Measurements from ENCODE around the gene ARHGEF12. TPM values are rescaled to one million over a fixed set of nuclear protein-coding genes. Genes with fewer than 3 reads are reported as not detected.

The ARHGEF12 gene
- total RNA-seq, 1 experiment from 2014 or later: 132 TPM

DNA sequence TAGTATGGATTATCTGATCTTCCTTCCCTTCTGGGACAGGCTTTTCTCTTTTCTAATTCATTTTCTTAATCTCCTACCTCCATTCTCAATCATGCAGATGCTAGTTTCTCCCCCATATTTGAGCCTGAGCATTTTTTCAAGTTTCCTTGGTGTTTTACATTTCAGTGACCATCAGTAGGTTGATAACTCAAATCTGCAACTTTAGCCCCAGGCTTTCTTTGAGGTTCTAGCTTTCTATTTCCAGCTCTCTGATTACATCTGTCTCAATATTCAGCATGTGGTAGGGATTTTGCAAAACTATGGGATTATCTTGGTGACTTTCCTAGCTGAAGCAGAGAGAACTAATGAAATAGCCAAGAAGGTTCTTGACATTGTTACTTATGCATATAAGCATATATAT, 67.8 kb downstream of the ARHGEF12 start:
- peak; percentile 28 for DNase-seq (ENCODE audit: low spot score)
- H3K27me3 ChIP-seq (replicated peaks; ENCODE audit: insufficient read depth, low read depth, low read length, poor library complexity): no peaks in the 10 kb centered on the region
- CTCF ChIA-PET: no interaction called here
- H3K4me3 ChIP-seq (ENCODE audit: low read depth, low read length, poor library complexity, severe bottlenecking): peak overlapping the region; percentile 20
- peak overlapping the region; percentile 63 for H3K27ac ChIP-seq (ENCODE audit: low read depth, low read length, poor library complexity, severe bottlenecking)
- no peaks in the 10 kb centered on the region for H3K9me3 ChIP-seq (ENCODE audit: low read depth, low read length, poor library complexity, severe bottlenecking)
- TF ChIP-seq, protein P1, sequence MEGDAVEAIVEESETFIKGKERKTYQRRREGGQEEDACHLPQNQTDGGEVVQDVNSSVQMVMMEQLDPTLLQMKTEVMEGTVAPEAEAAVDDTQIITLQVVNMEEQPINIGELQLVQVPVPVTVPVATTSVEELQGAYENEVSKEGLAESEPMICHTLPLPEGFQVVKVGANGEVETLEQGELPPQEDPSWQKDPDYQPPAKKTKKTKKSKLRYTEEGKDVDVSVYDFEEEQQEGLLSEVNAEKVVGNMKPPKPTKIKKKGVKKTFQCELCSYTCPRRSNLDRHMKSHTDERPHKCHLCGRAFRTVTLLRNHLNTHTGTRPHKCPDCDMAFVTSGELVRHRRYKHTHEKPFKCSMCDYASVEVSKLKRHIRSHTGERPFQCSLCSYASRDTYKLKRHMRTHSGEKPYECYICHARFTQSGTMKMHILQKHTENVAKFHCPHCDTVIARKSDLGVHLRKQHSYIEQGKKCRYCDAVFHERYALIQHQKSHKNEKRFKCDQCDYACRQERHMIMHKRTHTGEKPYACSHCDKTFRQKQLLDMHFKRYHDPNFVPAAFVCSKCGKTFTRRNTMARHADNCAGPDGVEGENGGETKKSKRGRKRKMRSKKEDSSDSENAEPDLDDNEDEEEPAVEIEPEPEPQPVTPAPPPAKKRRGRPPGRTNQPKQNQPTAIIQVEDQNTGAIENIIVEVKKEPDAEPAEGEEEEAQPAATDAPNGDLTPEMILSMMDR (conservative IDR thresholded peaks at IDR 0.05; ENCODE audit: low read depth, low read length): no peak
- no peak for TF ChIP-seq EZH2 (IDR thresholded peaks at IDR 0.05; ENCODE audit: borderline replicate concordance, low read depth, low read length, poor library complexity, severe bottlenecking)
- POLR2A ChIA-PET (ENCODE audit: low non-redundant PET): no interaction called here
- H3K36me3 ChIP-seq (ENCODE audit: insufficient read depth, low read length, poor library complexity, severe bottlenecking): peaks cover 5% of the 10 kb centered on the region
- H3K4me1 ChIP-seq (ENCODE audit: insufficient read depth, low read length, poor library complexity, severe bottlenecking): peaks cover 55% of the 10 kb centered on the region
- intact Hi-C loops (cut with micrococcal nuclease; ENCODE audit: unreplicated experiment): loop anchor here (5.0 kb wide), 1 partner anchor 67 kb away; the partner anchor contains the start of gene ARHGEF12
- no TSS peak for BruUV-seq (replicated peaks)

GRCh38 chr11:120404495-120404894, 68.3 kb downstream of the ARHGEF12 start:
- DNase-seq (ENCODE audit: low spot score): peak; percentile 78
- H3K4me1 ChIP-seq (ENCODE audit: insufficient read depth, low read length, poor library complexity, severe bottlenecking): peaks cover 52% of the 10 kb centered on the region
- peak overlapping the region; percentile 20 for H3K4me3 ChIP-seq (ENCODE audit: low read depth, low read length, poor library complexity, severe bottlenecking)
- no TSS peak for BruUV-seq (replicated peaks)
- peak overlapping the region; percentile 63 for H3K27ac ChIP-seq (ENCODE audit: low read depth, low read length, poor library complexity, severe bottlenecking)
- H3K36me3 ChIP-seq (ENCODE audit: insufficient read depth, low read length, poor library complexity, severe bottlenecking): peaks cover 5% of the 10 kb centered on the region
- TF ChIP-seq, protein P1 (conservative IDR thresholded peaks at IDR 0.05; ENCODE audit: low read depth, low read length): no peak
- no peak for TF ChIP-seq EZH2 (IDR thresholded peaks at IDR 0.05; ENCODE audit: borderline replicate concordance, low read depth, low read length, poor library complexity, severe bottlenecking)
- intact Hi-C loops (cut with micrococcal nuclease; ENCODE audit: unreplicated experiment): loop anchor here (5.0 kb wide), 1 partner anchor 67 kb away; the partner anchor contains the start of gene ARHGEF12
- CTCF ChIA-PET: no interaction called here
- H3K27me3 ChIP-seq (replicated peaks; ENCODE audit: insufficient read depth, low read depth, low read length, poor library complexity): no peaks in the 10 kb centered on the region
- H3K9me3 ChIP-seq (ENCODE audit: low read depth, low read length, poor library complexity, severe bottlenecking): no peaks in the 10 kb centered on the region
- POLR2A ChIA-PET (ENCODE audit: low non-redundant PET): no interaction called here

- Histone ChIP-seq H3K9me3 (ENCODE audit: low read depth, low read length, poor library complexity, severe bottlenecking) (no peaks in the 10 kb centered on the region), H3K4me1 (ENCODE audit: insufficient read depth, low read length, poor library complexity, severe bottlenecking) (peaks cover 34% of the 10 kb centered on the region), H3K27me3 (replicated peaks; ENCODE audit: insufficient read depth, low read depth, low read length, poor library complexity) (no peaks in the 10 kb centered on the region), H3K4me3 (ENCODE audit: low read depth, low read length, poor library complexity, severe bottlenecking) (no peak overlapping the region), H3K36me3 (ENCODE audit: insufficient read depth, low read length, poor library complexity, severe bottlenecking) (peaks cover 5% of the 10 kb centered on the region), H3K27ac (ENCODE audit: low read depth, low read length, poor library complexity, severe bottlenecking) (no peak overlapping the region)
- TF ChIP-seq, protein P1 (conservative IDR thresholded peaks at IDR 0.05; ENCODE audit: low read depth, low read length): no peak
- intact Hi-C loops (cut with micrococcal nuclease; ENCODE audit: unreplicated experiment): no loop called here
- DNase-seq (ENCODE audit: low spot score): no peak
- ChIA-PET POLR2A (ENCODE audit: low non-redundant PET) (no interaction called here), CTCF (no interaction called here)
- BruUV-seq (replicated peaks): no TSS peak
Observed at GRCh38 chr11:120409655-120410054, 73.4 kb downstream of the ARHGEF12 start.
